IPS-15b (cell line): ENCODE data around the gene ST8SIA4.

Experiments used
- H3K27me3 ChIP-seq: one replicate; pipeline ENCODE4 v1.6.1; 2013; ENCODE audit warnings: low read length; ENCODE audit not compliant: control insufficient read depth, insufficient read depth
- H3K36me3 ChIP-seq: one replicate; pipeline ENCODE4 v1.6.1; 2013; ENCODE audit warnings: low read length; ENCODE audit not compliant: control insufficient read depth, insufficient read depth
- H3K4me1 ChIP-seq: one replicate; pipeline ENCODE4 v1.6.1; 2013; ENCODE audit warnings: mild to moderate bottlenecking, low read length; ENCODE audit not compliant: control insufficient read depth, insufficient read depth
- H3K4me3 ChIP-seq: one replicate; pipeline ENCODE4 v1.5.1; 2013; ENCODE audit warnings: low read depth, low read length
- H3K9ac ChIP-seq: one replicate; pipeline ENCODE4 v1.6.1; 2013; ENCODE audit warnings: low read depth, mild to moderate bottlenecking, low read length
- H3K9me3 ChIP-seq: one replicate; pipeline ENCODE4 v1.6.1; 2013; ENCODE audit warnings: mild to moderate bottlenecking, low read length; ENCODE audit not compliant: control insufficient read depth, insufficient read depth

Gene ST8SIA4

DNA sequence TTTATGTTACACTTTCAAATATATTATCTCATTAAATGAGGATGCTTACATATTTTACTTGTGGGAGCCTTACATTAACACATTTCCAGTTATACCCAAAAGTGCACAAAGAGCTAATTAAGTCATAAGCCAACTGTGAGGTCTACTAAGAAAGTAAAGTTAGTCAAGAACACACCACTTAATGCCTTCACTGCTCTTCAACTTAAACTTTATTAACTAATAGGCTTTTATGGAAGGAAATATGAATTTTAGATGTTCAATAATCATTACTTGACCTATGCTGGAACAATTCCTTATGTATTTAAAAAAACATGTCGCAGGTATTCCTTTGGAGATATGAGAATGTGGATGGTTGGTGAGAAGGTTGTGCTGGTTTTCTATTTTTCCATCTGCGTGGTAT lies 3.4 kb downstream of the ST8SIA4 start:
- no peaks in the 10 kb centered on the region for H3K9me3 ChIP-seq
- H3K27me3 ChIP-seq, result peaks cover 49% of the 10 kb centered on the region
- H3K9ac ChIP-seq, result no peak overlapping the region
- peaks cover 8% of the 10 kb centered on the region for H3K4me1 ChIP-seq
- H3K4me3 ChIP-seq, result peak overlapping the region; percentile 76
- no peaks in the 10 kb centered on the region for H3K36me3 ChIP-seq

DNA sequence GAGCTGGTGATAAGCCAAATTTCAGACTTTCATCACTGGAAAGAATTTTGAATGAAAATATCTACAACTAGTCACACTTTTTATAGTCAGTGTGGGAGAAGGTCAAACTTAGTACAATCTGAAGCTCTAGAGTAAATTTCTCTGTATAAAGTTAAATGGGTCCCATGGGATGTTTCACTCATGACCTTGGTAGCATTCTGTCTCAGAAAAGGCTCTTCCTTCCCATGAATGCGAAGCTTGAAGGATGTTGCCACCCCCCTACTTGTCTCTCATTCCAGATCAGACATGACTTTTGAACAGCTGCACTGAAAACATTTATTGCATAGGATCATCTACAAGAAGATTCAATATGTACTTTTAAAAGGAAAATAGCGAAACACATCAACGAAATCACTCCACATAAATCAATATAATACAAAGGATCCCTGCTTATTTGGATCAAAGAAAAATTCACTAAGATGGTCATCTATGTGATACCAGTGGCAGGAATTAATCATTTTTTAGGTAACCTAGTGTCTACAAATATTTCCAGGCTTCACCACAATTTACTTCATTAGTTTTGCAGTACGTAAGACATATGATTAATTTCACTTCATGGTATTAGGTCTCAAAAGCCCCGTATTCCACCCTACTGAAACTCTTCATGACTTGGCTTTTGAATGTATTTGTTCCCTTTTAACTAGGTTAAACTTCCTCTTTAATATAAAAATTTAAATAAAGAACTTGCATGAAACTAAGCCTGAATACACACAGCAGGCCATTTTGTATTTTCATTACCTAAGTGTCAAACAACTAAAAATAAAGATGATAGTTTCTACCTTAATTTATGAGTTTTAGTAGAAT lies 4.4 kb downstream of the ST8SIA4 start:
- no peaks in the 10 kb centered on the region for H3K36me3 ChIP-seq
- peaks cover 8% of the 10 kb centered on the region for H3K4me1 ChIP-seq
- H3K27me3 ChIP-seq, result peaks cover 39% of the 10 kb centered on the region
- no peak overlapping the region for H3K9ac ChIP-seq
- no peaks in the 10 kb centered on the region for H3K9me3 ChIP-seq
- H3K4me3 ChIP-seq, result no peak overlapping the region

DNA sequence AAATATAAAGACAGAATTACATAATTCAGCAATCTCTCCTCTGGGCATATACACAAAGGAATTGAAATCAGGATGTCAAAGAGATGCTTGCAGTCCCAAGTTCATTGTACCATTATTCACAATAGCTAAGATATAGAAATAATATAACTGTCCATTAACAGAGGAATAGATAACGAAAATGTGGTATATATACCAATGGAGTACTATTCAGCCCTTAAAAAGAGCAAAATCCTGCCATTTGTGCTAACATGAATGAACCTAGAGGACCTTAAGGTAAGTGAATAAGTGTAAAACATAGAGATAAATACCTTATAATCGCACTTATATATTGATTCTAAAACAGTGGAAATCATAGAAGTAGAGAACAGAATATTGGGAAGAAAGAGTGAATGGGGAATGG lies 7.0 kb downstream of the ST8SIA4 start:
- no peaks in the 10 kb centered on the region for H3K36me3 ChIP-seq
- H3K4me1 ChIP-seq, result no peaks in the 10 kb centered on the region
- no peak overlapping the region for H3K4me3 ChIP-seq
- H3K9me3 ChIP-seq, result no peaks in the 10 kb centered on the region
- no peak overlapping the region for H3K9ac ChIP-seq
- H3K27me3 ChIP-seq, result peaks cover 15% of the 10 kb centered on the region

DNA sequence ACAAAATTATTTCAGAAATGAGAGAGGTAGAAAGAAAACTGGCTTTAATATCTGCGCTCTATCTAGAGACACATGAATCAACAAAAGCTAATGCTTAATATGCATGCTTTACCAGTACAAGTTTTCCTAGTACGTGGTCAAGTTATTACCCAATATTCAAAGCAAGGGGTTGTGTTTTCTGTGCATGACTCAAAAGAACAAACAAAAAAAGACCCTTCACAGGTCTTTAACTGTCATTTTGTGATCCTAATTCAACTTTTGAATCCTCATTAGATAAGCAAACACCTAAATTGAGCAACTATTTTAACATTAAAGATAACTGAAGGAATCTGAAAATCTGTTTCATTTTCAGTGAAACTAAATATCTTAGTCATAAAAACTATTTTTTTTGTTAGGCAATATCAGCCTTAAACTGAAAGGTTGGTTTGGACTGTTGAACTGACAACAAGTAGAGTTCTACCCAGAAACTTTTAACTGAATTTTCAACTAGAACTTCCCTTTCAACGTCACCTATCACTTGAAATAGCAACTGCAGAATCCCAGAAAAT lies 12.5 kb downstream of the ST8SIA4 start:
- Histone ChIP-seq H3K4me3 (no peak overlapping the region), H3K4me1 (no peaks in the 10 kb centered on the region), H3K9ac (no peak overlapping the region), H3K27me3 (no peaks in the 10 kb centered on the region), H3K9me3 (no peaks in the 10 kb centered on the region), H3K36me3 (no peaks in the 10 kb centered on the region)

DNA sequence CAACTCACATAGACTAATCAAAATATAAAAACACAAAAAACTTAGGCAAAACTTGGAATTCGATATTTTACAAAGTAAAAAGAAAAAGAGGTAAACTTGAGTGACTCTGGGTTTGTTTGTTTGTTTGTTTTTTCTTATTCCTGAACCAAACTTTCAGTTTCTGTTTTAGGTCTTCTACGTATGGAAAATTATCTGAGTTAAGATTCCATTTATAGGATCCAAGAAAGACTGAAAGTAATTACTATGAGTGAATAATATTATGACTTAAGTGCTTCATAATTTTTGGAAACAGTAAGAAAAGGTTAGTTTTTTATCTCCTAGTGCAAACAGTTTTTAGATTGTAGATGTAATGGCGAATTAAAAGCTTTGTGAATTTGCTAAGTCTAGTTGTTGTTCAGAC lies 13.2 kb downstream of the ST8SIA4 start:
- H3K27me3 ChIP-seq, result no peaks in the 10 kb centered on the region
- no peaks in the 10 kb centered on the region for H3K36me3 ChIP-seq
- H3K4me3 ChIP-seq, result no peak overlapping the region
- H3K9me3 ChIP-seq, result no peaks in the 10 kb centered on the region
- no peaks in the 10 kb centered on the region for H3K4me1 ChIP-seq
- H3K9ac ChIP-seq, result no peak overlapping the region

DNA sequence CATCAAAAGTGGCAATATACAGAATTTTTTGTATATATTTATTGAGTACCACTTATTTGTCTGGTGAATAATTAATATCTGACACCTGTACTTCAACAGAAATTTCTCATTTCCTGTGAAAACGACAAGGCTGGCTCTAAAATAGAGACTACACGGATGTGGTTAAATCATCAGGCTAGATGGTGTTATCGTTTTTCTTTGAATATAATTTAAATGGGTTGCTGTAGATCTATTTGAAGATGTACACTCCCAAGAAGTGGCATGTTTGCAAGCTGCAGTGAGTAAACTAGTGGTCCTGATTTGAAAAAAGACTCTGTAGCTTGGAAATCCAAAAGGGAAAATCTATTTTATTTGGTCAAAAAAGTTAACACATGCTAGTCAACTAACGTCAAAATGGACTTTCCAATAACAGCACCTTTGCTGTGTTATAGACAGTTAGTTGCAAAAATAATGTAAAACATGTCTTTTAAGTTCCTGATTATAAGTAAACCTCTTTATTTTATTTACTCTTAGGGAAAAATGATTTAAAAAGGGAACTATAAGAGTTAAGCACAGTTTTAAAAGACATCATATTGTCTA lies 13.8 kb downstream of the ST8SIA4 start:
- Histone ChIP-seq H3K9ac (no peak overlapping the region), H3K9me3 (no peaks in the 10 kb centered on the region), H3K27me3 (no peaks in the 10 kb centered on the region), H3K4me3 (no peak overlapping the region), H3K36me3 (no peaks in the 10 kb centered on the region), H3K4me1 (no peaks in the 10 kb centered on the region)

DNA sequence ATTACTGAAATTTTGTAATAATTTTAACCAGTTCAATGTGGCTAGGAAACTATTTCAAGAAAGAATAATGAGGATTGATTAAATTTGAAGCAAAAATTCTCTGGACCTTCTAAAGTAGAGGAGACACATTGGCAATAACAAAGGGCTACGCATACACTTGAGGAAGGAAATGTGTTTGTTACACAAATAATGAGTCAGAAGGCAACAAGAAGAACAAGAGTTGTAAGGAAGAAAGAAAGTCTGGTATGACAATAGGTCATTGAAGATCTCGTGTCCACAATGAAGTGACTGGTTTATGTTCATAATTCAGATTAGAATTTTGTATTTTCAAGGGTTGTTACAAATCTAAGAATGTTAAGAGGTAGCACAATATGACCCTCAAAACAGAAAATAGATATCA lies 25.8 kb downstream of the ST8SIA4 start:
- no peak overlapping the region for H3K9ac ChIP-seq
- H3K4me3 ChIP-seq, result no peak overlapping the region
- no peaks in the 10 kb centered on the region for H3K9me3 ChIP-seq
- no peaks in the 10 kb centered on the region for H3K4me1 ChIP-seq
- no peaks in the 10 kb centered on the region for H3K27me3 ChIP-seq
- no peaks in the 10 kb centered on the region for H3K36me3 ChIP-seq

DNA sequence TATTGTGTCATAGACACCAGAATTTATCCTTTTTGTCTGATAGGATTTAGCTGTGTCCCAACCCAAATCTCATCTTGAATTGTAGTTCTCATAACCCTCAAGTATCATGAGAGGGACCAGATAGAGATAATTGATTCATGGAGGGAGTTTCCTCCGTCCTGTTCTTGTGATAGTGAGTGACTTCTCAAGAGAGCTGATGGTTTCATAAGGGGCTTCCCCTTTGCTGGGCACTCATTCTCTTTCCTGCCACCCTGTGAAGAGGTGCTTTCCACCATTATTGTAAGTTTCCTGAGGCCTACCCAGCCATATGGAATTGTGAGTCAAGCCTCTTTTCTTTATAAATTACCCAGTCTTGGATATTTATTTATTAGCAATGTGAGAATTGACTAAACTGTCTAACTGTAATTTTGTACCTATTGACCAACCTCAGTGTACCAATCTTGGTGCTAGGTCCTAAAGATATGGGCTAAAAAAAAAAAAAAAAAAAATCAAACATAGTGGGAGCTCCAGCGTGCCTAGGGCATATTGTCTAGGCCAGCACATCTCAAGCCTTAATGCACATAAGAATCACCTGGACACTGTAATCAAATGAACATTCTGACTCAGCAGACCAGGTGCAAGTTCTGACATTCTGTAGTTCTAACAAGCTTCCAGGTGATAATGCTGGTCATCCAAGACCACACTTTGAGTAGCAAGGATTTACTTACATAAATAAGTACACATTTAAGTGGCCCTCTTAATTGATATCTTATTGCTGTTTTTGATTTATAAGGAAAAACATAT lies 30.5 kb downstream of the ST8SIA4 start:
- Histone ChIP-seq H3K27me3 (no peaks in the 10 kb centered on the region), H3K36me3 (no peaks in the 10 kb centered on the region)

DNA sequence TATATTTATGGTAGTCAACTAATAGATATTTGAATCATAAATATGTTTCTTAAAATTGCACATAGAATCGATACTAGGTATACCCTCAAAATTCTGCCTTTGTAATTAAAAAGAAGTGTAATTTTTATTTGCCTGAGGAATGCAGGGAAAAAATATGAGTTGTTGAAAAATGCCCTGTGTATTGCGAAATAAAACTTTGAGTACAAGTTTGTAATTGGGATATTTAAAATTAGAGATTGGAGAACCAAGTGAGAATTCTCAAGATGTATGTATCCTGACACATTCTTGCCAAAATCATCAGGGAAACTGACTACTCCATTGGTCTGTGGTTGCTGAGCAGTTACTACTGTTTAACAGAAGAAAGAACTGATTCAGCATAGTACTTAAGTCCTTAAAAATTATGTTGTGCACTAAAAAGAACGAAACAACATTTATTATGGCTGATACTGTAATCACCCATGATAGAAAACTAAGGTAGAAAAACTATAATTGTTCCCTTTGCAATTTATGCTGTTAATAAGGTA lies 36.0 kb downstream of the ST8SIA4 start:
- no peaks in the 10 kb centered on the region for H3K9me3 ChIP-seq
- no peak overlapping the region for H3K4me3 ChIP-seq
- no peaks in the 10 kb centered on the region for H3K4me1 ChIP-seq
- H3K27me3 ChIP-seq, result no peaks in the 10 kb centered on the region
- H3K36me3 ChIP-seq, result no peaks in the 10 kb centered on the region
- no peak overlapping the region for H3K9ac ChIP-seq

More for the DNA sequence above, 30.5 kb downstream of the ST8SIA4 start:
- Histone ChIP-seq H3K9me3 (no peaks in the 10 kb centered on the region), H3K4me1 (no peaks in the 10 kb centered on the region), H3K4me3 (no peak overlapping the region), H3K9ac (no peak overlapping the region)

DNA sequence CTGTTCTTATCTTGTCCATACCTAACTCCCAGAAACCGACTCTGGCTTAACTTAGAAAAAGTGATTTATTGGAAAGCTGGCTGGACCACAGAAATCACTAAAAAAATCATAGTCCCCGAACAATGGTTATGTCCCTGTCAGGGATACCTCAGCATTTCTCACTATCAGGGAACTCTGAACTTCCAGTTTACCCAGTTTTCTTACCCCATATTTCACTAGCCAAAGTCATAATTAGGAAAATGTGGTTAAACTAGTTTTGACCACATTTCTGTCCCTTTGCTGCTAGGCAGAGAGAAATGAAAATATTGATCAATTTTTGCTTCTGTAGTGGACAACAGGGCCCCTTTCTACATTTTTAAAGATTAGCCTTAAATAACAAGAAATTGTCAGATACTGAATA lies 38.2 kb downstream of the ST8SIA4 start:
- Histone ChIP-seq H3K36me3 (no peaks in the 10 kb centered on the region), H3K4me3 (no peak overlapping the region), H3K27me3 (no peaks in the 10 kb centered on the region), H3K4me1 (no peaks in the 10 kb centered on the region), H3K9me3 (no peaks in the 10 kb centered on the region), H3K9ac (no peak overlapping the region)

DNA sequence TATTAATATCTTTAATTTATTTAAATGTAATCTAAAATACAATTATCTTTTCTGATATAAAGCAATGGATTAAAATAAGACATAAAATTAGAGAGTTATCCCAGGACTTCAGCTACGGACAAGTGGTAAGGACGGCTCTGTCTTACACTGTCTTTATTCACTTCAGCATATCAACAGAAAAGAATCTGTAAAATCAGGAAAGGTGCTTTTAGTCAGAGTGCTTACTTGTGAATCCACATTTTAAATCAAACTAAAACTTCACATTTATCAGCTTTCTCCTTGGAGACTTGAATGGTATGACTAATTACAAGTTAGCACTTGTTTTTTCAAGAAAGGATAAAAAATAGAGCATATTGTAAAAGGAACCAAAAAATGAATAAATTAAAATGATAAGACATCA lies 39.3 kb downstream of the ST8SIA4 start:
- H3K4me3 ChIP-seq, result no peak overlapping the region
- no peaks in the 10 kb centered on the region for H3K36me3 ChIP-seq
- H3K4me1 ChIP-seq, result no peaks in the 10 kb centered on the region
- H3K9me3 ChIP-seq, result no peaks in the 10 kb centered on the region
- no peak overlapping the region for H3K9ac ChIP-seq
- H3K27me3 ChIP-seq, result no peaks in the 10 kb centered on the region
